NCI-H1694 treated with DMSO at 0.1 percent for 48 hours (cell line): Measurements from ENCODE around the gene HLA-DRB1.
"Not testable (repeated sequence)": the region's sequence is repeated elsewhere in the genome, so short reads cannot be mapped to it uniquely, and the experiment has no call there.

Experiments used
- DNase-seq: peaks from one replicate; lab custom pipeline; 2025; lab: John Stamatoyannopoulos, UW

Gene HLA-DRB1

DNA sequence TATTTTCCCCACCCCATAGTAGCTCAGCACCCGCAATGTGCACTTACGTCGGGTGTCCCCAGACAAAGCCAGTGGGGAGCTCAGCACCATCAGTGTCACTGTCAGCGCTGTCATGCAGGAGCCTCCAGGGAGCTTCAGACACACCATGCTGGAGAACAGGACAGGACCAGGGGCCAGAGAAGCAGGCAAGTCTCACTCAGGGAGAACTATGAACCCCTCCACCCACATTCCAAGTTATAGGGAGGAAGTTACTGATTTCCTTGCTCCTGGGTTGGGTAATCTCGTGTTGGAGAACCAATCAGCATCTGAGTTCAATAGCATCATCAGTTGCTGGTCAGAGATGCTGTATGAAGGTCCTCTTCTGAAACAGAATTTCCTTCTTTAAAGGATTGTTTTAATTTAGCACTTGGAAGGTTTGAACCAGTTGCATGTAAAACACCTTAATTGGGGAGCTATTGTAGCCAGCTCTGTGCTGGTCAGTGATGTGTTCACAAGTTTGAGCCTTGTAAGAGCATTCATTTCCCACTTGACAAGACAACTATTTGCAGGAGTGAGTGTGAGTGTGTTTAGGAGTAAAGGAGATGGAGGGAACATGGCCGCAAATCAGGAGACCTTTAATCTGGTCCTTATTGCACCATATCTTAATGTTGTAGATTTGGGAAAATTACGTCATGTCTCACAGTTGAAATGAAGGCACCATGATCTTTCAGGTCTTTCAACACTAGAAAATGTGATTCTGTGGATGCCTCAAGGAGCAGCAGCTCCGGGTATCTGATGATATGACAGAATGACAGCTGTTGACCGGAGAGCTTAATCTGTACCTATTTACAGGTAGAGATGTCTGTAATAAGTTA lies at the start of gene HLA-DRB1:
Gene HLA-DRB1 (minus strand): TSS at position 253 of the 854 bp plus-strand sequence. CDS start 106 bp downstream, at position 147.
- no peak for DNase-seq

DNA sequence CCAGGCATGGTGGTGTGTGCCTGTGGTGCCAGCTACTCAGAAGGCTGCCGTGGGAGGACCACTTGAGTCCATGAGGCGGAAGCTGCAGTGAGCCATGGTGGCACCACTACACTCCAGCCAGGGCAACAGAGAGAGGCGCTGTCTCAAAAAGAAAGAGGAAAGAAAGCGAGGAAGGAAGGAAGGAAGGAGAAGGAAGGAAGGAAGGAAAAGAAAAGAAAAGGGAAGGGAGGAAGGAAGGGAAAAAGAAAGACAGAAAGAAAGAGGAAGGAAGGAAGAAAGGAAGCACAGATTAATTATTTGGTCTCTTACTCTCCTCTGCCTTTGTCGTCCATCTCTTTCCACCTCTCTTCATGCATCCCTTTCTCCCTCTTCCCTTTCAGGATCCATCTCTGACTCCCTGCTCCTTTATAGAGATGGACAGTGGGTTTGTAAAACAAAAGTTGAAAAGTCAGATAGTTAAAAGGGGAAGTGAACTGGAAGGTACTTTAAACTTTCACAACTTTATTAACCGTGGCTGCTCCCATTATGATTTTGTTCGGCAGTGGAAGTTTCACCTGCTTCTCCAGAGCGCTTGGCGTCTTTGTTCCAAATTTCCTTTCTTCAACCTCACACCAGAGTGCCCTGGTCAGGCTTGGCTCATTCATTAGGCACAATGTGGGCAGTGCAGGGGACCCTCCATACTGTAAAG lies 49.0 kb upstream of the HLA-DRB1 start:
- DNase-seq, result no peak

DNA sequence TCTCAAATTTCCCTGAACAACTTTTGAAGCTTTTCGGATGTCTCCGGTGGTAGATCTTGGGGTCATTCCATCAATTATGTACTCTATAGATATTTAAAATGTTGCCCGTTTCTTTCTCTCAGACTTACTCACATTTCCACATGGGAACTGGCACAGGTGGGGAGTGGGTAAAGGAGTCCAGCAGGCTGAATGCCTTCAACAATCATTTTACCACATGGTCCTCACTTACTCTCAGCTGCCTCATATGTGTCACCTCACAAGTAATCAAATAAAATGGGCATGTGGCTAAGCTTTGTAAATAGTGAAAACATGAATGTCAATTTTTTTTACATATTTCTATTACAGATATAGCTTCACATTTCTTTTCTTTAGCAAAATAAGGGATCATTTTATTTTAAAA lies 48.2 kb upstream of the HLA-DRB1 start:
- no peak for DNase-seq

- no peak for DNase-seq
Measured at GRCh38 chr6:32637219-32637880, 47.7 kb upstream of the HLA-DRB1 start, which contains the start of gene HLA-DQA1. Gene HLA-DQA1 (plus strand): TSS chr6:32637406. CDS start chr6:32637459, 53 bp downstream.

- DNase-seq, result no peak
Measured at GRCh38 chr6:32635526-32636123, 46.0 kb upstream of the HLA-DRB1 start.

- DNase-seq, result not testable (repeated sequence)
Measured at GRCh38 chr6:32629793-32630192, 40.1 kb upstream of the HLA-DRB1 start.

DNA sequence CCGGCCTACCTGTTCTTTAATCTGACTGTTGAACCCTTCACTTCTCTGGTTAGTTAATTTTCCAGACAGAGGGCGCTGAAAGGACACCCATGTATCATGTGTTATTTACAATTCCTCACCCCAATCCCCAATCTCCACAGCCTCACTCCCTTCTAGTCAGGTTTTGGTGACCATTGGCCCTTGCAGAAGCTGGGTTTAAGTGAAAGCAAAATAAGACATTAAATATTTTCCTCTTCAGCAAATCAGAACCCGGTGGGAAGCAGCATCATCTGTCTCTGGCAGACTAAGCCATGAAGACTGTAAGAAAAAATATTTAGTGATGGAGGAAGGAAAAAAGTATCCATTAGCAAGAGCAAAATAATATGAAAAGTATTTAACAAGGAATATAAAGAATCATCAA lies 38.2 kb upstream of the HLA-DRB1 start:
- no peak for DNase-seq

- DNase-seq, result no peak
Measured at GRCh38 chr6:32627249-32627648, 37.6 kb upstream of the HLA-DRB1 start.

- no peak for DNase-seq
Measured at GRCh38 chr6:32625137-32625536, 35.5 kb upstream of the HLA-DRB1 start.

- no peak for DNase-seq
Measured at GRCh38 chr6:32624565-32624964, 34.9 kb upstream of the HLA-DRB1 start.

GRCh38 chr6:32623693-32624092 lies 34.0 kb upstream of the HLA-DRB1 start:
- DNase-seq, result no peak

DNA sequence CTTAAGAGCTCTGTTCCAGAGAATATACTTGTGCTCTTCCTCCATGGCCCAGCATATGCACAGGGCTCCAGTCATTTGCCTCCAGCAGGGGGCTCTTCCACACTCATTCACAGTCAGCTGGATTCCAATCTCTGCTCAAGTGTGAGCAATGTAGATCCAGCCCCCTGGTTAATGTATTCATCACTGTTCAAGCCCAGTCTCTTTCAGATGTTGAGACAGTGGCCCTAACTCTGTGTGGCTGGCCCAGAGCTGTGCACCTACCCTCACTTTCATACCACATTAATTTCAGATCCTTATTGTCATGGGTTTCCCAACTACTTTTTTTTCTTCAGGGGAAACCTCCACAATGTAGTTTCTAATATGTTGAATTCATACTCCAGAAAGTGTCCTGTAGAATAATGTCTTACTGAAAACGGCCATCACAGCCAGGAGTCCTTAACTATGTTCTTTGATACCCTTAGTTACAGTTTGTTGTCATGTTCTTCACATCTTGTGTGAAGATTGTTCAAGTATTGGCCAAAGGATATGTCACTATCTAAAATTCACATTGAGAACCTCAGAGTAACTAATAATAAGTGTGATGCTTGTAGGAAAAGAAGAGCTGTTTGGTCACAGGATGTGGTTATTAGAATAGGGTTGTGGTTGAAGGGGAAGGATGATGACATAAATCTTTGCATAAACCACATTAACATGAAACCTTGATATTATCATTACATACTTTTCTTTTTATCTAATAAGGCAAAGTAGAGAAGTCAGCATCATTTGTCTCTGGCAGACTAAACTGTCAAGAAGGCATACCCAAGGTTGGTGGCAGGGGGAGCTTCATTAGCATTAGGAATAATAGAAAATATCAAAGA lies 33.1 kb upstream of the HLA-DRB1 start:
- no peak for DNase-seq

GRCh38 chr6:32621372-32621771 lies 31.7 kb upstream of the HLA-DRB1 start:
- no peak for DNase-seq

DNA sequence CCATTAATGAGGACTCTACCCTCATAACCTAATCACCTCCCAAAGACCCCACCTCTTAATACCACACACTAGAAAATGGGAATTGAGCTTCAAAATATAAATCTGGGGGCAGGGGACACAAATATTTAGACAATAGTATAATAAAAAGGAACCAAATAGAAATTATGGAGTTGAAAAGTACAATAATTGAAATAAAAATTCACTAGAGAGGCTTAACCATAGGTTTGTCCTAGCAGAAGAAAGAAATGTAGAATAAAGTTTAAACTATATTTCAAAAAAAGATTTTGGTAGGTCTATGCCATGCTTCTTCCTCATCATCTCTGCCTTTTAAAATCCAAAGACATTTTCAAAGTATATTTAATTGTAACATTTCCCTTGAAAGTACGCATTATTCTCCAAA lies 28.1 kb upstream of the HLA-DRB1 start:
- DNase-seq, result no peak

GRCh38 chr6:32615885-32616532 lies 26.4 kb upstream of the HLA-DRB1 start:
- no peak for DNase-seq

DNA sequence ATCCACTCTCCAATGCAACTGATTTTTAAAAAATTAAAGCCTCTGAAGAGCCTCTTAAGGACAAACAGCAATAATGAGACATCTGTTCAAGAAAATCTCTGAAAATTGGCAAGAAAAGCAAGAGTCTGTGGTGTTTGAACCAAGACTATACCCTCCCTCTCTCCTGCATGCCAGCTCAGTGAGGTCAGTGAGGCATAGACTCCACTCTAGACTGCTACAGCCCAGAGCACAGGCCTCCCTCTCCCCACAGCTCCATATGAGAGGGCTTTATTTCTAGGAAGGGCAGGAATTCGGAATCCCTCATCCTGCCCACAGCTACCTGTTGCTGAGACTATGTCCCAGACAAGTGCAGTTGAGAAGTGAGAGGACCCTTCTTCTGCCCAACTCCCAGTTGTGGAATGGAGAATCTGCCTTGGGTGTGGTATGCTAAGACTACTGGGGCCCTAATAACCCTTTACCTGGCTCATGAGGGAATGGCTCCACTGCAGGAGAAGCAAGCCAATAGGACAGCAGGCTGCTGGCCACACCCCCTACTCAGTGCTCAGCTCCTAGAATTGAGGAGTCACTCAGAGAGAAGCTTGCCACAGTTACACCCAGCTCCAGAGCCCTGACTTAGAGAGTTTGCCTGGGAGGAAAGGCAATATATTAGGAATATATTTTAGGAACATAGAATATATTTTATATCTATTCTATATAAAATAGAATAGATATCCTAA lies 24.9 kb upstream of the HLA-DRB1 start:
- no peak for DNase-seq

- DNase-seq, result no peak
Measured at GRCh38 chr6:32613475-32613874, 23.8 kb upstream of the HLA-DRB1 start.

DNA sequence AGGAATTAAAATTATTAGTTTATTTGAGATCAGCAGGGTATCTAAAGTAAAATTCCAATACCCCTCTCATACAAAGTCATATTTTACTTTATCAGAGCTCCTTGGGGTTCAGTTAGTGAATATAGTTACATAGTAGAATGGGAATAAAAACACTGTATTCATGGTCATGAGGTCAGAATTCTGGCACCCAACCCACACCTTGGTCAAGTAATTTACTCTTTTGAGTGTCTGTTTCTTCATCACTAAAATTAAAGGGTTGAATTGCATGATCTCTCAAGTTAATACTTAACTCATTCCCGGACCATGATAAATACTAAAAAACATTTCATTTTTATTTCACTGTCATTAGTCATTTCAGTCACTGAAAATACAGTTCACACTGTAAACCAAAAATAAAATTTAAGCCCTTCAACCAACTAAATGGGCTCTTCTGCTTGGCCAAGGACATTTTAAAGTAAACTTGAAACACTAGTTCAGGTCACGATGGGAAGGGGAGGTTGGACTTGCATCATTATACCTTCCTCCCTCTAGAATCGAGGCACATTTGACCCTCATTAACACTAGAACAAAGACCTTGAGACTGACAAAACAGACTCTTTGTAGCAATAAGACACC lies 21.1 kb upstream of the HLA-DRB1 start:
- DNase-seq, result no peak

DNA sequence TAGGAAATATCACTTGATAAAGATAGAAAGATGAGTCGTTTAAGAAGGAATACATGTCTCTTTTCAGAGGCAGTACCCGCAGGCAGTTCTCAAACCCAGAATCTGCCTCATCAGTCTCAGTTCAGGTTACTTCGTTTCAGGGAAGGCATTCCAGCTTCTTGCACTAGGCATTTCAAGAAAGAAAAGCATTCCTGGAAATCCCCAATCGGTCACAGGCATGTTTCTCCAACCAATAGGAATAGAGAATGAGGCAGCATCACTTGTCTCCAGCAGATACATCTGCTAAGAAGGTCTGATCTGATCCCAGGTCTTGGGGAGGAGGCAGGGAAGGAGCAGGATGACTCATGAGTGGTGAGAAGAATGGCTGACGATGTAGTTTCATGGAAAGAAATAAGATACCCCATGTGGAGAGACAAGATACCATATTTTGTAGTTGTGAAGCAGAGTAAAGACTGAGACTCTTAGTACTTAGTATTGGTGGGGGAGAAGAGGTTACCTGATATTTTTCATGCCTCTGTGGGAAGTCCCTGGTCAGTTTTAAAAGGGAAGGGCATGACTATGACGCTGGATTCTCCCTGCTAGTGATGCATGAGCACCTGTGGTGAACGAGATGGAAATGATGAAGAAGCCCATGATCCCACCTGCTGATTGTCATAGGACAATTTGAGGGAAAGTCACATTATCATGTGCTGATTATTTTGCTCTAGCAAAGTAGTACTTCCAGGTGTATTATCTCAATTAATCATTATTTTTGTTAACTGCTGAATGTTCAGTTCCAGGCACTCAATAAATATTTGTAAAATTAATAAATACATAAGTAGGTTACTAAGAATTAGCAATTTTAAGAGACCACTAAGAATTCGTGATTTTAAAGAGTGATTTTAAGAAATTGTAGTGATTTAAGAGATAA lies 20.3 kb upstream of the HLA-DRB1 start:
- DNase-seq, result no peak
